ENCODE results near the gene CREB5. TPM values are rescaled to one million over a fixed set of nuclear protein-coding genes. Genes with fewer than 3 reads are reported as not detected.

The CREB5 gene
- total RNA-seq, 1 experiment from 2014 or later: 2.1 TPM

GRCh38 chr7:28812616-28813015 is 400.3 kb downstream of the CREB5 start:
- no peaks in the 10 kb centered on the region for H4K20me1 ChIP-seq (ENCODE audit: insufficient read depth)
- POLR2A ChIA-PET (ENCODE audit: unreplicated experiment): no interaction called here
- TF ChIP-seq CTCF (conservative IDR thresholded peaks at IDR 0.05) (no peak), EZH2 (IDR thresholded peaks at IDR 0.05; ENCODE audit: low read depth) (no peak)
- no peak overlapping the region for H2AFZ ChIP-seq
- H3K27me3 ChIP-seq (ENCODE audit: insufficient read depth, low read depth): no peaks in the 10 kb centered on the region
- intact Hi-C loops (cut with micrococcal nuclease; ENCODE audit: unreplicated experiment): loop anchor here (10.0 kb wide), 1 partner anchor 1158 kb away; no protein-coding TSS in a partner anchor
- H3K4me3 ChIP-seq: no peak overlapping the region
- no peaks in the 10 kb centered on the region; the same call in 1 of the 2 replicates for H3F3A ChIP-seq (ENCODE audit: insufficient read depth, low read depth)
- H3K36me3 ChIP-seq (ENCODE audit: low read depth): no peaks in the 10 kb centered on the region
- CTCF ChIA-PET: no interaction called here
- H3K9me2 ChIP-seq (ENCODE audit: insufficient read depth): peaks cover 6% of the 10 kb centered on the region
- no peaks in the 10 kb centered on the region for H3K79me2 ChIP-seq (ENCODE audit: low read depth)
- H3K27ac ChIP-seq: no peak overlapping the region
- no peak overlapping the region for H3K4me2 ChIP-seq
- H3K4me1 ChIP-seq (replicated peaks; ENCODE audit: insufficient read depth): 0 out of 2 replicates have a peak, but pooled peaks cover 6% of the 10 kb centered on the region
- BruUV-seq (replicated peaks): no TSS peak
- no peaks in the 10 kb centered on the region for H3K9me3 ChIP-seq (ENCODE audit: insufficient read depth, low read depth)
- DNase-seq: no peak

- no peaks in the 10 kb centered on the region for H3K9me3 ChIP-seq (ENCODE audit: insufficient read depth, low read depth)
- H3F3A ChIP-seq (ENCODE audit: insufficient read depth, low read depth): no peaks in the 10 kb centered on the region; the same call in 1 of the 2 replicates
- H3K36me3 ChIP-seq (ENCODE audit: low read depth): no peaks in the 10 kb centered on the region
- BruUV-seq (replicated peaks): no TSS peak
- H4K20me1 ChIP-seq (ENCODE audit: insufficient read depth): no peaks in the 10 kb centered on the region
- H3K4me3 ChIP-seq: no peak overlapping the region
- H3K4me1 ChIP-seq (replicated peaks; ENCODE audit: insufficient read depth): 0 out of 2 replicates have a peak, but pooled peaks cover 1% of the 10 kb centered on the region
- no peaks in the 10 kb centered on the region for H3K79me2 ChIP-seq (ENCODE audit: low read depth)
- intact Hi-C loops (cut with micrococcal nuclease; ENCODE audit: unreplicated experiment): loop anchor here (10.0 kb wide), 1 partner anchor 1159 kb away; no protein-coding TSS in a partner anchor
- no peak overlapping the region for H3K4me2 ChIP-seq
- DNase-seq: no peak
- no peak overlapping the region for H2AFZ ChIP-seq
- no peaks in the 10 kb centered on the region for H3K27me3 ChIP-seq (ENCODE audit: insufficient read depth, low read depth)
- CTCF ChIA-PET: no interaction called here
- no peak overlapping the region for H3K27ac ChIP-seq
- POLR2A ChIA-PET (ENCODE audit: unreplicated experiment): no interaction called here
- H3K9me2 ChIP-seq (ENCODE audit: insufficient read depth): peaks cover 6% of the 10 kb centered on the region
- TF ChIP-seq EZH2 (IDR thresholded peaks at IDR 0.05; ENCODE audit: low read depth): no peak
- TF ChIP-seq CTCF (conservative IDR thresholded peaks at IDR 0.05): no peak
These were observed 401.1 kb downstream of the CREB5 start for GRCh38 chr7:28813243-28813962.

GRCh38 chr7:28815369-28815927 is 403.1 kb downstream of the CREB5 start:
- no peak for TF ChIP-seq EZH2 (IDR thresholded peaks at IDR 0.05; ENCODE audit: low read depth)
- no peak for TF ChIP-seq CTCF (conservative IDR thresholded peaks at IDR 0.05)
- BruUV-seq (replicated peaks): no TSS peak
- no peaks in the 10 kb centered on the region for H3K79me2 ChIP-seq (ENCODE audit: low read depth)
- DNase-seq: no peak
- no peak overlapping the region for H3K4me3 ChIP-seq
- no peaks in the 10 kb centered on the region; the same call in 1 of the 2 replicates for H3F3A ChIP-seq (ENCODE audit: insufficient read depth, low read depth)
- no peaks in the 10 kb centered on the region for H4K20me1 ChIP-seq (ENCODE audit: insufficient read depth)
- peaks cover 6% of the 10 kb centered on the region for H3K9me2 ChIP-seq (ENCODE audit: insufficient read depth)
- H3K27ac ChIP-seq: no peak overlapping the region
- ChIA-PET POLR2A (ENCODE audit: unreplicated experiment) (no interaction called here), CTCF (no interaction called here)
- intact Hi-C loops (cut with micrococcal nuclease; ENCODE audit: unreplicated experiment): loop anchor here (10.0 kb wide), 1 partner anchor 1161 kb away; no protein-coding TSS in a partner anchor
- no peak overlapping the region for H2AFZ ChIP-seq
- no peaks in the 10 kb centered on the region for H3K36me3 ChIP-seq (ENCODE audit: low read depth)
- H3K4me1 ChIP-seq (replicated peaks; ENCODE audit: insufficient read depth): no peaks in the 10 kb centered on the region
- no peak overlapping the region for H3K4me2 ChIP-seq
- no peaks in the 10 kb centered on the region for H3K27me3 ChIP-seq (ENCODE audit: insufficient read depth, low read depth)
- H3K9me3 ChIP-seq (ENCODE audit: insufficient read depth, low read depth): no peaks in the 10 kb centered on the region
